Subcutaneous abdominal adipose tissue (tissue), 5 donors: ENCODE measurements around the gene KRT10.
A peak's percentile ranks its signal among the peaks of the same experiment; 100 is the strongest.
"Not testable (repeated sequence)": the region's sequence is repeated elsewhere in the genome, so short reads cannot be mapped to it uniquely, and the experiment has no call there.

Experiments
- H3K27ac ChIP-seq: one replicate; pipeline ENCODE4 v1.7.0; 2013; ENCODE audit warnings: low read depth, mild to moderate bottlenecking, inconsistent platforms, low read length, moderate library complexity
- H3K27me3 ChIP-seq, 5 donors: one replicate each; pipeline ENCODE4 v1.7.0; 2013; ENCODE audit warnings: low read length in 5 of 5, inconsistent platforms in 1 of 5; ENCODE audit not compliant: control insufficient read depth in 5 of 5, insufficient read depth in 4 of 5
- H3K36me3 ChIP-seq, 5 donors: one replicate each; pipeline ENCODE4 v1.7.0; 2013; ENCODE audit warnings: low read length in 5 of 5; ENCODE audit not compliant: control insufficient read depth in 5 of 5, insufficient read depth in 5 of 5
- H3K4me1 ChIP-seq, 5 donors: one replicate each; pipeline ENCODE4 v1.7.0; 2013; ENCODE audit warnings: low read length in 5 of 5, mild to moderate bottlenecking in 3 of 5, moderate library complexity in 1 of 5; ENCODE audit not compliant: control insufficient read depth in 5 of 5, insufficient read depth in 5 of 5
- H3K4me3 ChIP-seq, 5 donors: one replicate each; pipeline ENCODE4 v1.7.0; 2013; ENCODE audit warnings: low read length in 5 of 5, low read depth in 1 of 5
- H3K9ac ChIP-seq, 5 donors: one replicate each; pipeline ENCODE4 v1.7.0; 2013; ENCODE audit warnings: low read length in 5 of 5, mild to moderate bottlenecking in 4 of 5, moderate library complexity in 3 of 5
- H3K9me3 ChIP-seq, 5 donors: one replicate each; pipeline ENCODE4 v1.7.0; 2013; ENCODE audit warnings: low read length in 5 of 5; ENCODE audit not compliant: control insufficient read depth in 5 of 5
- donor health status: healthy.
- donor health status: healthy.
- donor health status: healthy.
- donor health status: healthy.
- donor health status: healthy.

Gene KRT10

DNA sequence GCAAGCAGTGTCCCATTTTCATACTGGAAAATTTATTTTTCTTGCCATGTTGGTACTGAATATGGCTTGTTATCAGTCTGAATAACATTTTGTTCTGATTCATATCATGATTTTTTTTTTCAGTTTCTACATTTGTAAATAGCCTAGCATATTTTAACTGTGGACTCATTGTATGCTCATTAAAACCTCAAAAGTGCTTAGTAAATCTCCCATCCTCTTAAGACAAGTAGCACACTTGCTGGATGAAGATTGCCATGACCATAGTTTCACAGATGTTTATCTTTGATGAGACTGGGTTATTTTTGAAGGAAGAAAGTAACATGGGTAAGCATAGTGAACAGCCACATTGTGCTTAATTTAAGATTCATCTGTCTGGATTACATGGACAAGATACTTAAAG lies 878 bp downstream of the KRT10 start:
- Histone ChIP-seq H3K27me3 (no peaks in the 10 kb centered on the region), H3K9ac (no peak overlapping the region), H3K4me1 (peaks cover 3 to 25% (median 18%) of the 10 kb centered on the region in 5 donors), H3K4me3 (no peak overlapping the region), H3K36me3 (peaks cover 0 to 15% (median 7%) of the 10 kb centered on the region in 5 donors), H3K27ac (no peak overlapping the region), H3K9me3 (no peaks in the 10 kb centered on the region)

- H3K4me3 ChIP-seq = peak overlapping the region in 1 of 5 donors; percentile 75
Observed at GRCh38 chr17:40820228-40820838, 2.1 kb downstream of the KRT10 start.

GRCh38 chr17:40819528-40820125 lies 2.8 kb downstream of the KRT10 start:
- H3K4me1 ChIP-seq = peaks cover 3 to 25% (median 18%) of the 10 kb centered on the region in 5 donors
- peaks cover 0 to 16% (median 7%) of the 10 kb centered on the region in 5 donors for H3K36me3 ChIP-seq
- no peaks in the 10 kb centered on the region for H3K27me3 ChIP-seq
- peak overlapping the region; percentile 91 for H3K27ac ChIP-seq
- no peaks in the 10 kb centered on the region for H3K9me3 ChIP-seq
- H3K4me3 ChIP-seq = peak overlapping the region; percentile 58 to 84 (median 75)
- peak overlapping the region; percentile 25 to 84 (median 76) for H3K9ac ChIP-seq

More at GRCh38 chr17:40820228-40820838, 2.1 kb downstream of the KRT10 start:
- Histone ChIP-seq H3K9ac (no peak overlapping the region), H3K9me3 (no peaks in the 10 kb centered on the region), H3K27me3 (no peaks in the 10 kb centered on the region), H3K27ac (no peak overlapping the region), H3K4me1 (peaks cover 3 to 25% (median 18%) of the 10 kb centered on the region in 5 donors), H3K36me3 (peaks cover 0 to 16% (median 7%) of the 10 kb centered on the region in 5 donors)

GRCh38 chr17:40818733-40819527 lies 3.5 kb downstream of the KRT10 start:
- peak overlapping the region; percentile 64 to 84 (median 77) for H3K4me3 ChIP-seq
- H3K4me1 ChIP-seq = peaks cover 3 to 25% (median 18%) of the 10 kb centered on the region in 5 donors
- peak overlapping the region; percentile 45 to 84 (median 81) for H3K9ac ChIP-seq

DNA sequence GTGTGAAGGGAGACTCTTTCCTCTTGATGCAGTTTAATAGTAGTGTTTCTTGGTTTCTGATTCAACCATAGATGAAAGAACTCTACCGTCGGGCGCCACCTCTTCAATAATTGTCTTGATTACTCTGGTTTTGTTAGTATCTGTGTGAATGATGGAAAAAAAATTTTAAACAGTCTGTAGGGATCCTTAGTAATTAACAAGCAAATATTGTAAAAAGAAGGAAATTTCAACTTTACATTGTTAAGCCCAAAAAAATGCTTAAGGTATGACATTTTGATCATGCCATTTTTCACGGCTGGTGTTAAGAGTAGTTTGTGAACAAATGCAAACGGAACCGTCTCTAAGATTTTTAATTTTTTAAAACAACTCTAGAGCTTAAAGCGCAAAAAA lies 4.1 kb downstream of the KRT10 start:
- peaks cover 3 to 25% (median 18%) of the 10 kb centered on the region in 5 donors for H3K4me1 ChIP-seq
- H3K4me3 ChIP-seq = peak overlapping the region; percentile 64 to 82 (median 75)
- peaks cover 0 to 16% (median 7%) of the 10 kb centered on the region in 5 donors for H3K36me3 ChIP-seq
- peak overlapping the region; percentile 73 for H3K27ac ChIP-seq
- no peaks in the 10 kb centered on the region for H3K27me3 ChIP-seq
- H3K9me3 ChIP-seq = no peaks in the 10 kb centered on the region
- H3K9ac ChIP-seq = peak overlapping the region in 4 of 5 donors; percentile 45 to 82 (median 73)

More at GRCh38 chr17:40818733-40819527, 3.5 kb downstream of the KRT10 start:
- Histone ChIP-seq H3K9me3 (no peaks in the 10 kb centered on the region), H3K36me3 (peaks cover 0 to 16% (median 7%) of the 10 kb centered on the region in 5 donors), H3K27ac (peak overlapping the region; percentile 91), H3K27me3 (no peaks in the 10 kb centered on the region)

- Histone ChIP-seq H3K36me3 (peaks cover 0 to 13% (median 7%) of the 10 kb centered on the region in 5 donors), H3K4me1 (peaks cover 3 to 25% (median 18%) of the 10 kb centered on the region in 5 donors), H3K4me3 (no peak overlapping the region)
Observed at GRCh38 chr17:40817103-40817682, 5.2 kb downstream of the KRT10 start.

DNA sequence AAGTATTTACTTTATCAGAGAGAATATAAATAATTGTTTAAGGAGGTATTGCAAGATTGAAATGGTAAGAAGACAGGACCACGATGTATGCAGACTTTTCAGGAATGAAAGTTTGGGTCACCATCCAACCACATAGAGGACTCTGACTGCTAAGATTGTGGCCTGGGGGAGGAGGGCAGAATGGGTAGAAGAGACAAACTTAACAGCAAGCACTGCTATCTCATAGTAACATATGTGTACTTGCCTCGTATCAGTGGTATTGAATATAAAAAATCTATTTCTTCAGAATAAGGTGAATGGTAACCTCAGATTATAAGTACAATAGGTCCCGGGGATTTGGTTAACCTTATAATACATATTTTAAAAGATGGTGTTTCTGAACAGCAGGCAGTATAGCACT lies 5.8 kb downstream of the KRT10 start:
- no peak overlapping the region for H3K27ac ChIP-seq
- H3K27me3 ChIP-seq = peaks cover 0 to 3% (median 0%) of the 10 kb centered on the region in 5 donors
- no peaks in the 10 kb centered on the region for H3K9me3 ChIP-seq
- peaks cover 3 to 25% (median 18%) of the 10 kb centered on the region in 5 donors for H3K4me1 ChIP-seq
- no peak overlapping the region for H3K9ac ChIP-seq
- H3K36me3 ChIP-seq = peaks cover 0 to 11% (median 7%) of the 10 kb centered on the region in 5 donors
- no peak overlapping the region for H3K4me3 ChIP-seq

More at GRCh38 chr17:40817103-40817682, 5.2 kb downstream of the KRT10 start:
- no peaks in the 10 kb centered on the region for H3K9me3 ChIP-seq
- H3K27ac ChIP-seq = no peak overlapping the region
- peaks cover 0 to under 1% (median 0%) of the 10 kb centered on the region in 5 donors for H3K27me3 ChIP-seq
- no peak overlapping the region for H3K9ac ChIP-seq

DNA sequence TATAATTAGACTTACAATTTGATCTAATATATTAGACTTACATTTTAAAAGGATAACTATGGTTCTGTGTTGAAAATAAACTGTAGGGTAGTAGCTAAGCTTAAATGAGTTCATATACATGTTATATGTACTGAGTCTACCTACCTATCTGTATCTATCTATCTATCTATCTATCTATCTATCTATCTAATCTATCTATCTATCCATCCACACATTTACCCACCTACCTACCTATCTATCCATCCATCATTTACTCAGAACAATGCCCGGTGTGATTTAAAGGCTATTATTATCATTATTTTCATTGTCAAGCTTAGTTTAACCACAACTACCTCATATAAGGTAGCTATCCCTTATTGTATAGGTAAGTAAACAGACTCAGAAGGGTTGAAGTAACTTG lies 7.0 kb downstream of the KRT10 start:
- no peak overlapping the region for H3K27ac ChIP-seq
- H3K9ac ChIP-seq = no peak overlapping the region
- H3K9me3 ChIP-seq = no peaks in the 10 kb centered on the region
- peaks cover 3 to 21% (median 18%) of the 10 kb centered on the region in 5 donors for H3K4me1 ChIP-seq
- H3K27me3 ChIP-seq = peaks cover 0 to 6% (median 0%) of the 10 kb centered on the region in 5 donors
- peaks cover 0 to 11% (median 7%) of the 10 kb centered on the region in 5 donors for H3K36me3 ChIP-seq
- no peak overlapping the region for H3K4me3 ChIP-seq

GRCh38 chr17:40814657-40815056 lies 7.8 kb downstream of the KRT10 start:
- H3K9ac ChIP-seq, H3K27me3 ChIP-seq, H3K27ac ChIP-seq, H3K4me3 ChIP-seq, H3K9me3 ChIP-seq: not testable (repeated sequence)
- peaks cover 3 to 20% (median 12%) of the 10 kb centered on the region in 5 donors for H3K4me1 ChIP-seq
- H3K36me3 ChIP-seq = peaks cover 0 to 11% (median 7%) of the 10 kb centered on the region in 5 donors
